Karpas-422 (cell line): ENCODE results near the gene TLN1. TPM values are rescaled to one million over a fixed set of nuclear protein-coding genes. Genes with fewer than 3 reads are reported as not detected.

Source experiments
- DNase-seq: peaks from one replicate; pipeline ENCODE4 v3.0.0-alpha.2; 2015
- H2AFZ ChIP-seq: fragments of 200-600 bp; sonication (generic); 2 replicates; pipeline ENCODE4 v1.6.1; 2014; ENCODE audit warnings: antibody characterized with exemption, low read length, mixed read lengths
- H3K27ac ChIP-seq: fragments of 200-600 bp; sonication (generic); 2 replicates; pipeline ENCODE4 v1.5.1; 2014; ENCODE audit warnings: mild to moderate bottlenecking, low read length, moderate library complexity
- H3K27me3 ChIP-seq: fragments of 200-600 bp; sonication (generic); 2 replicates; pipeline ENCODE4 v1.6.1; 2014; ENCODE audit warnings: low read length, mixed read lengths
- H3K36me3 ChIP-seq: fragments of 200-600 bp; sonication (generic); 2 replicates; pipeline ENCODE4 v1.6.1; 2014; ENCODE audit warnings: low read length, mixed read lengths; ENCODE audit not compliant: insufficient read depth
- H3K4me1 ChIP-seq: fragments of 200-600 bp; sonication (generic); 2 replicates; pipeline ENCODE4 v1.6.1; 2014; ENCODE audit warnings: mild to moderate bottlenecking, low read length, mixed read lengths
- H3K4me2 ChIP-seq: fragments of 200-600 bp; sonication (generic); 2 replicates; pipeline ENCODE4 v1.6.1; 2014; ENCODE audit warnings: low read length, low read depth, mild to moderate bottlenecking; ENCODE audit not compliant: poor library complexity, severe bottlenecking
- H3K4me3 ChIP-seq: fragments of 200-600 bp; sonication (generic); 2 replicates; pipeline ENCODE4 v1.5.1; 2014; ENCODE audit warnings: mild to moderate bottlenecking, antibody characterized with exemption, low read length, mixed read lengths
- H3K79me2 ChIP-seq: fragments of 200-600 bp; sonication (generic); 2 replicates; pipeline ENCODE4 v1.6.1; 2014; ENCODE audit warnings: mild to moderate bottlenecking, low read length, mixed read lengths
- H3K9ac ChIP-seq: fragments of 200-600 bp; sonication (generic); 2 replicates; pipeline ENCODE4 v1.6.0; 2014; ENCODE audit warnings: low read length
- H3K9me2 ChIP-seq: fragments of 200-600 bp; sonication (generic), shearing (Covaris generic); replicated peaks from 2 replicates; pipeline ENCODE4 v1.6.0; 2014; ENCODE audit warnings: mild to moderate bottlenecking, low read length, moderate library complexity; ENCODE audit not compliant: insufficient read depth
- H3K9me3 ChIP-seq: fragments of 300-700, 200-600 bp; sonication (generic); 2 replicates; pipeline ENCODE4 v1.6.1; 2014; ENCODE audit warnings: low read length, mixed read lengths
- H4K20me1 ChIP-seq: fragments of 200-600 bp; sonication (generic); 2 replicates; pipeline ENCODE4 v1.6.1; 2014; ENCODE audit warnings: mild to moderate bottlenecking, antibody characterized with exemption, low read length, low read depth; ENCODE audit not compliant: insufficient read depth
- total RNA-seq: library from RNA; depleted of rRNA; stranded (reverse); fragments of >200 nt; shearing (Covaris generic); gene quantifications from 2 replicates; pipeline ENCODE4 v1.2.3, GENCODE V29; 2014; ENCODE audit warnings: low replicate concordance

TLN1 gene
- total RNA-seq, 1 experiment from 2014 or later, result 54.2 TPM

DNA sequence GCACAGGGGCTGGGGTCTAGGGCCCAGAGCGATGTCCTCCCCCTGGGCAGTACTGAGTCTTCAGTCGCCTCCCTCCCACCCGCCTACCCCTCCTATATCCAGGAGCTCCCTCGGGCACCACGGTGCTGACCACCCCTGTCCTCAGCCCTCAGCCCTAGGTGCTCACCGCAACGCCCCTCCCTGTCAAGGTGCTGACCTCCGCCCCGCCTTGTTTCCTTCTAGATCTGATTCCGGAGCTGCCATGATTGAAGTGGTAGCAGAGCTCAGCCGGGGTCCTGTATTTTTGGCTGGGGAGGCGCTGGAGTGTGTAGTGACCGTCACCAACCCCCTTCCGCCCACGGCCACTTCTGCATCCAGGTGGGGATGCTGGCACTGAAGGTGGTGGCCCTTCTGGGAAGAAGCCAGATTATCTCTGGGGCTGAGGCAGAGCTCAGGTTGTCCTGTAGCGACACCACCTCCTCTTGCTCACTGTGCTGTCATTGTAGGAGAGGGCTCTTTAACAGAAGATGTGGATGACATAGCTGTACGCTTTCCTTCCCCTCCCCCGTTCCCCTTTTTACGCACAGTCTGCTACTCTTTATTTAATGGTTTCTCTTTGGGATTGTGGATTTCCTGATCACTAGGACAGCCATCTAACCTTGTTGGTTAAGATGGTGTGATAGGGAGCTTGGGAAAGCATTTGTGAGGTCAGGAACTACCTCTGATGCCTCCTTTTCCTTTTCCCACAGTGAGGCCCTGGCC lies 17.7 kb upstream of the TLN1 start:
- DNase-seq, result peak; percentile 76
- H3K36me3 ChIP-seq, result peaks cover 7% of the 10 kb centered on the region; the same call in 1 of the 2 replicates
- H3K9me3 ChIP-seq, result no peaks in the 10 kb centered on the region
- peaks cover 55% of the 10 kb centered on the region for H3K79me2 ChIP-seq
- peak overlapping the region; percentile 22; the same call in 1 of the 2 replicates for H2AFZ ChIP-seq
- peak overlapping the region; percentile 88 for H3K9ac ChIP-seq
- H3K27me3 ChIP-seq, result no peaks in the 10 kb centered on the region
- H4K20me1 ChIP-seq, result peaks cover 31% of the 10 kb centered on the region
- H3K4me2 ChIP-seq, result peak overlapping the region; percentile 92
- peak overlapping the region; percentile 43; the same call in 1 of the 2 replicates for H3K27ac ChIP-seq
- H3K4me1 ChIP-seq, result peaks cover 37% of the 10 kb centered on the region
- H3K9me2 ChIP-seq, result no peaks in the 10 kb centered on the region
- peak overlapping the region; percentile 87 for H3K4me3 ChIP-seq

DNA sequence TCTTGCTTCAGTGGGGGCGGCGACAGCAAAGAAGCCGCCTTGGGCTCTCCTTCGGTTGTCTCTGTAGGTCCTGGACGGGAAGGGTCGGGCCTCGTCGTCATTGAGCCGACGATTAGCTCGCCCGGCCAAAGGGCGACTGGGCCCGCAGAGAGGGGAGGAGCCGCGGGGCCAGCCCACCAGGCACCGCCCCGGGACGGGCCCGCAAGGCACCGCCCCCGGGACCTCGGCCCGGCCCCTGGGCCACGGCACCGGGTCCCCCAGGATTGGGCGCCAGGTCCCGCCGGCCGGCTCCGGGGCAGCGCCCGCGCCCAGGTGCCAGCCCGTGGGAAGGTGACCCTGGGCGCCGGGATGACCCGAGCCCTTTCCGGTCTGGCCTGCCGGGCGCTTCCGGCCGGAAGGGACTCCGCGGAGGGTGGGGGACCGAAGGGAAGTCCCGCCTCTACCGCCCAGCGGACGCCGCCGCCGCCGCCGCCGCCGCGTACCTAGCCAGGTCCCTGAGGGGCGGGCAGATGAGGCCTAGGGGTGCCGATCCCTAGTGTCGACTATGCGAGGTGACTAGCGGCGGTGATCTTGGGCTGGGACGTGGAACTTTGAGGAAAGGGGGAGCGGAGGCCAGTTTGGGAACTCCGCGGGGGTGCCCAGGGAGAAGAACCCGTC lies 17.0 kb upstream of the TLN1 start, which contains the start of the genes GBA2 and RGP1:
TSS of gene GBA2 (minus strand) at position 371 of the 657 bp plus-strand sequence. CDS start 524 bp downstream, outside the sequence.
TSS of gene RGP1 (plus strand) at position 430 of the 657 bp plus-strand sequence. CDS start 469 bp downstream, outside the sequence.
- Histone ChIP-seq H3K9me3 (no peaks in the 10 kb centered on the region), H3K4me3 (peak within 1 kb of the TSS; percentile 87), H2AFZ (peak within 1 kb of the TSS; percentile 22; the same call in 1 of the 2 replicates), H3K4me2 (peak within 1 kb of the TSS; percentile 92), H3K27ac (peak within 1 kb of the TSS; percentile 43; the same call in 1 of the 2 replicates), H3K27me3 (no peaks in the 10 kb centered on the region), H3K4me1 (peaks cover 37% of the 10 kb centered on the region), H3K79me2 (peaks cover 62% of the 10 kb centered on the region), H3K9ac (peak within 1 kb of the TSS; percentile 88), H4K20me1 (peaks cover 31% of the 10 kb centered on the region), H3K36me3 (peaks cover 14% of the 10 kb centered on the region; the same call in 1 of the 2 replicates), H3K9me2 (no peaks in the 10 kb centered on the region)
- peak; percentile 92 for DNase-seq

DNA sequence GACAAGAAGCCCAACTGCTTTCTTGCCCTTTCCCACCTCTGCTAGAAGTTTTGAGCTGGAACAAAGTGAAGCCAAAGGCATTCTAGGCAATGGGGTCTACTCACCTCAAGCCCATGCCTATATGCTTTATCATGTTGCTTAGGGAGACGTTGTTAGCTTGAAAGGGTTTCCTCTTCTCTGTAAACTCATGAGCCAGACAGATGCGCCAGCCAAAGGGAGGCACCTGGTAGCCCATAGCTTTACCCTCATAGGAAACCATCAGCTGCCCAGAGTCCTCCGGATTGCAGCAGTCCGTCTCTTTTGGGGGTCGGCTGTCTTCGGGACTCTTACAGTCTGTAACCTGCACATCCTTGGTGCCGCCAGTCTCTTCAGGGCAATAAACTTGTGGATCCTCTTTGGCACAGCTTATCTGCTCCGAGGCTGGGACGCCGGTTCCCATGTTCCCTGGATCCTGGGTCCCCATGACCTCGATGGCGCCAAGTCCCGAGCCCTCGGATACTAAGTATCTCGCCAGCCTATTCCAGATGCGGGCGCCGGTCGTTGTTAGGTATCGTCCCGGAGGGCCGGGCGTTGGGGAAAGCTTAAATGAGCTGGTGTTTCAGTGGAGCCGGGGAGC lies 16.4 kb upstream of the TLN1 start:
- H3K27ac ChIP-seq, result peak overlapping the region; percentile 43; the same call in 1 of the 2 replicates
- peak; percentile 65 for DNase-seq
- H3K27me3 ChIP-seq, result no peaks in the 10 kb centered on the region
- peaks cover 31% of the 10 kb centered on the region for H4K20me1 ChIP-seq
- peaks cover 68% of the 10 kb centered on the region for H3K79me2 ChIP-seq
- peak overlapping the region; percentile 87 for H3K4me3 ChIP-seq
- no peaks in the 10 kb centered on the region for H3K9me2 ChIP-seq
- H3K9me3 ChIP-seq, result no peaks in the 10 kb centered on the region
- H3K4me1 ChIP-seq, result peaks cover 37% of the 10 kb centered on the region
- H3K9ac ChIP-seq, result peak overlapping the region; percentile 88
- no peak overlapping the region for H2AFZ ChIP-seq
- H3K4me2 ChIP-seq, result peak overlapping the region; percentile 92
- H3K36me3 ChIP-seq, result peaks cover 21% of the 10 kb centered on the region; the same call in 1 of the 2 replicates

DNA sequence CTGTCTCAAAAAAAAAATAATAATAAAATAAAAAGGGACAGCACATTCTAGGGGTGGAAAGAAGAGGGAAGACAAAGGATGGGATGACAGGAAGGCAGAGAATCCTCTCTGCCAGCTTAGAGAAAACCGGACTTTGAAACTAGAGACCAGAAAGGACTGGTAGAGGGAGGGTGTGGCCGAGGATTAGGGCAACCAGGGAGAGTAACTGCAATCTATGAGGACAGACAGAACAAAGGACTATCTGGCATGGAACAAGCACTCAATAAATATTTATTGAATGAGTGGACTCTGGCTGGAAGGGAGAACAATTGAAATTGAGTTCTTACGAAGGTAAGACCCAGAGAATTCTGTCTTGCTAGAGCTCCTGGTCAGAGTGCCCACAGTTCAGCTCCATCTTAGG lies 14.6 kb upstream of the TLN1 start:
- Histone ChIP-seq H4K20me1 (peaks cover 31% of the 10 kb centered on the region), H3K4me1 (peaks cover 37% of the 10 kb centered on the region), H3K9ac (peak overlapping the region; percentile 88), H3K4me2 (peak overlapping the region; percentile 92), H3K79me2 (peaks cover 73% of the 10 kb centered on the region), H3K9me3 (no peaks in the 10 kb centered on the region), H3K27me3 (no peaks in the 10 kb centered on the region), H3K36me3 (peaks cover 28% of the 10 kb centered on the region; the same call in 1 of the 2 replicates), H3K9me2 (no peaks in the 10 kb centered on the region), H3K4me3 (peak overlapping the region; percentile 87), H3K27ac (no peak overlapping the region), H2AFZ (no peak overlapping the region)
- no peak for DNase-seq

DNA sequence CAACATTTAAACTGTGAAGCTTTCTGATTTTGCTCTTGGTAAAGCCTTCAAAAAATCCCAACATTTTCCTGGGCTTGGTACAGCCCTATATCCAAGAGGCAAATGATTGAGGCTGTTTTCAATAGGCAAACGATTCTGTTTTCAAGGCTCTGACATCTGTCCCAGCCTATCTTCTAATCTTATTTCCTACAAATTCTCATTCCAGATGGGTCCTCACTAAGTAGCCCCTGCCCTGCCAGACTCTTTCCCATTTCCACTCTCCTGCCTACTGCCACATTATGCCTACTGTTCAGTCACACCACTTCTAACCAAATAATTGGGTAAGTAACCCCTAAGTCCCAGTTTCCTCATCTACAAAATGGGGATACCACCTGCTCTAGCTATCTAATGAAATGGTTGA lies 13.6 kb upstream of the TLN1 start:
- Histone ChIP-seq H3K36me3 (peaks cover 28% of the 10 kb centered on the region; the same call in 1 of the 2 replicates), H2AFZ (no peak overlapping the region), H4K20me1 (peaks cover 31% of the 10 kb centered on the region), H3K27me3 (no peaks in the 10 kb centered on the region), H3K9ac (peak overlapping the region; percentile 38; the same call in 1 of the 2 replicates), H3K4me1 (peaks cover 37% of the 10 kb centered on the region), H3K4me2 (peak overlapping the region; percentile 92), H3K9me3 (no peaks in the 10 kb centered on the region), H3K4me3 (peak overlapping the region; percentile 87; the same call in 1 of the 2 replicates), H3K27ac (no peak overlapping the region), H3K79me2 (peaks cover 70% of the 10 kb centered on the region), H3K9me2 (no peaks in the 10 kb centered on the region)
- DNase-seq, result no peak

DNA sequence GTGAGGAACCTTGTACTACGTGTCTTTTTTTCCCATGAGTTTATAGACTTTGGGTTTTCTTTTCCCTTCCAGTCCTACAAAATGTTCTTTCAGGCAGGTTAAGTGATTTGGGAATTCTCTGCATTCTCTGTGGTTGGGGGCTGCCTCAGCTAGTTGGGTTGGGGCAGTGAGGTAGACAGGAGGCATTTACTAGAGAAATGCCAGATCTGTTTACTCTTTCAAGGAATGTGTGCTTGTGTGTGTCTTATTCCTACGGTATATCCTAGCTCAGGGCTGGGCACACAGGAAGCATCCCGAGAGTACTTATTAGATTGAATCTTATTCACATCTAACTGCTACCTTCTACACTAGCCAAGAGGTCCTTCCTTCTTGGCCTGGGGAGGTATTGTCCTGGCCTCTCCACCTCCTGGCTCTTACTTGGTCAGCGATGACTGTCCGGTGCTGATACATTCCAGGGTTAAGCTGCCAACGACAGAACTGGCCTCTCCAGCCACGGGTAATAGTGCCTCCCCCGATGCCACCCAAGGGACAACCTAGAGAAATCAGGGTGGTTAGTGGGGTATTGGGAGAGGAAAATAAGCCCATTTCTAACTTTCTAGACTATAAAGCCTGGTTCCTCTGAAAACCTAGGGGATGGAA lies 12.0 kb upstream of the TLN1 start:
- H3K4me3 ChIP-seq, result no peak overlapping the region
- no peaks in the 10 kb centered on the region for H3K9me3 ChIP-seq
- H3K27me3 ChIP-seq, result no peaks in the 10 kb centered on the region
- DNase-seq, result no peak
- H2AFZ ChIP-seq, result no peak overlapping the region
- H3K27ac ChIP-seq, result no peak overlapping the region
- no peak overlapping the region for H3K4me2 ChIP-seq
- peaks cover 35% of the 10 kb centered on the region for H3K36me3 ChIP-seq
- no peaks in the 10 kb centered on the region for H3K9me2 ChIP-seq
- peaks cover 31% of the 10 kb centered on the region for H4K20me1 ChIP-seq
- peaks cover 59% of the 10 kb centered on the region for H3K79me2 ChIP-seq
- peaks cover 27% of the 10 kb centered on the region for H3K4me1 ChIP-seq
- no peak overlapping the region for H3K9ac ChIP-seq

DNA sequence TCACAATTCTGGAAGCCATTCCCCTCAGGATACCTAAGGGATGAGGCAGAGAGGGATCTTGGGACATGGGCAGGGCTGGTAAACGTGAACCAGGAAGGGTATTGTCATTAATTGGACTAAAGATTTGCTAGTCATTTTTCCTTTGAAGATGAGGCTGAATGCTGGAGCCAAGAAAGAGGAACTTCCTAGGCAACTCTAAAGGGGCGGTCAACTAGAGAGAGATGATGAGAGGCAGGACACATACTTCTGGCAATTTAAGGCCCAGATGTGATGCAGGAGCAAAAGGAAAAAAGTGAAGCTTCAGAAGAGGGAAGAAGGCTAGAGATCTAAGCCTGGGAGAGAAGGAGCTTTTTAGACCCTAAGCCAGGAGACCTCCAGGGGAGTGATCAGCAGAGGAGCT lies 11.5 kb upstream of the TLN1 start:
- H3K27me3 ChIP-seq, result no peaks in the 10 kb centered on the region
- no peak overlapping the region for H3K4me2 ChIP-seq
- peaks cover 27% of the 10 kb centered on the region for H3K4me1 ChIP-seq
- H3K4me3 ChIP-seq, result no peak overlapping the region
- no peak overlapping the region for H3K27ac ChIP-seq
- no peak for DNase-seq
- H3K9me3 ChIP-seq, result no peaks in the 10 kb centered on the region
- H3K9ac ChIP-seq, result no peak overlapping the region
- peaks cover 55% of the 10 kb centered on the region for H3K79me2 ChIP-seq
- peaks cover 35% of the 10 kb centered on the region for H3K36me3 ChIP-seq
- no peak overlapping the region for H2AFZ ChIP-seq
- no peaks in the 10 kb centered on the region for H3K9me2 ChIP-seq
- H4K20me1 ChIP-seq, result peaks cover 29% of the 10 kb centered on the region
